Psoas muscle (tissue), 8 donors: ENCODE measurements around the gene IWS1. TPM values are rescaled to one million over a fixed set of nuclear protein-coding genes. Genes with fewer than 3 reads are reported as not detected.

Experiments
- ATAC-seq, 4 donors: fragments of 200-7000 bp; cut with Tn5 transposase; one replicate each; pipeline ENCODE4 v1.9.1; 2020; ENCODE audit warnings: moderate library complexity in 3 of 4, mild to moderate bottlenecking in 2 of 4
- DNase-seq, 2 donors: peaks; one replicate each; pipeline ENCODE4 v3.0.0-alpha.2; 2020
- H3K27ac ChIP-seq: fragments of 200-600 bp; one replicate; pipeline ENCODE4 v1.8.0; 2022
- H3K27me3 ChIP-seq, 3 donors: fragments of 200-600 bp in 1 of 3; one replicate each; pipeline versions ENCODE4 v1.6.1 to v1.8.0; 2013 to 2022; ENCODE audit warnings: low read length in 2 of 3, mild to moderate bottlenecking in 2 of 3, moderate library complexity in 1 of 3; ENCODE audit not compliant: insufficient read depth in 3 of 3
- H3K36me3 ChIP-seq, 2 donors: fragments of 200-600 bp in 1 of 2; one replicate each; pipeline versions ENCODE4 v1.6.1 to v1.8.0; 2013 to 2022; ENCODE audit warnings: low read depth in 1 of 2, mild to moderate bottlenecking in 1 of 2, moderate library complexity in 1 of 2; ENCODE audit not compliant: insufficient read depth in 1 of 2
- H3K4me1 ChIP-seq: fragments of 200-600 bp; one replicate; pipeline ENCODE4 v1.8.0; 2022
- H3K4me3 ChIP-seq: fragments of 200-600 bp; one replicate; pipeline ENCODE4 v1.8.0; 2022; ENCODE audit warnings: mild to moderate bottlenecking
- H3K9me3 ChIP-seq: fragments of 200-600 bp; one replicate; pipeline ENCODE4 v1.8.0; 2022
- CTCF ChIP-seq: fragments of 200-600 bp; IDR thresholded peaks from one replicate; pipeline ENCODE4 v1.8.0; 2022; ENCODE audit warnings: antibody characterized with exemption
- WGBS, 3 donors: extraction: QIAGEN DNeasy Blood & Tissue Kit; methylation state at CpG; one replicate each; pipeline versions ENCODE4 v1.1.6 to v1.1.7; 2013; 5-methylcytosine and 5-hydroxymethylcytosine counted together
- intact Hi-C, 2 donors: fragments of 100-400 bp; cut with DNase I; formaldehyde crosslinking; loops; one replicate each; pipeline versions ENCODE4 v1.11.0 to v1.14.2; 2022
- polyA plus RNA-seq, 3 donors: library from polyadenylated mRNA; stranded (reverse); fragments of 200-250 nt; gene quantifications; one replicate each; pipeline ENCODE4 v1.2.3, GENCODE V29; 2013
- total RNA-seq, 4 donors: library from RNA; stranded (reverse); fragmentation: NEBNext Ultra II Directional in 2 of 4; extraction: Animal tissue kit (Norgen Biotek cat#: 25700) in 2 of 4; gene quantifications; one replicate each; pipeline versions ENCODE4 v1.2.1 to v1.2.4, GENCODE V29; 2021 to 2023
- donor health status: healthy with polysubstance abuse.
- donor health status: DM: no; HTN: no; CAD: no; lungs with moderate emphysema.
- donor health status: Bipolar disorder and iron deficiency.
- donor health status: healthy.
- donor health status: DM: yes; HTN: yes; CAD: no.
- donor health status: DM: no; HTN: no; CAD: no.
- donor health status: DM: no; HTN: no; CAD: no.
- donor health status: DM: yes; HTN: yes; CAD: no.

Gene IWS1
- total and polyA plus RNA-seq, 7 donors = 47.6 to 77.2 (median 62.5) TPM

GRCh38 chr2:127451981-127452380 is 74.3 kb downstream of the IWS1 start:
- WGBS, 3 donors = 76 to 82% (median 76%) methylated on average over 6 of the region's 6 CpGs
- Histone ChIP-seq H3K4me3 (no peak overlapping the region), H3K36me3 (peaks cover 0 to 12% of the 10 kb centered on the region in 2 donors), H3K4me1 (no peaks in the 10 kb centered on the region), H3K9me3 (no peaks in the 10 kb centered on the region), H3K27ac (no peak overlapping the region), H3K27me3 (no peaks in the 10 kb centered on the region)
- intact Hi-C loops = no loop called here
- ATAC-seq = no peak
- DNase-seq = no peak
- no peak for TF ChIP-seq CTCF

GRCh38 chr2:127449898-127450297 is 76.4 kb downstream of the IWS1 start:
- Histone ChIP-seq H3K4me1 (no peaks in the 10 kb centered on the region), H3K36me3 (peaks cover 0 to 9% of the 10 kb centered on the region in 2 donors), H3K27ac (no peak overlapping the region), H3K9me3 (peaks cover 4% of the 10 kb centered on the region), H3K27me3 (no peaks in the 10 kb centered on the region), H3K4me3 (no peak overlapping the region)
- no peak for ATAC-seq
- TF ChIP-seq CTCF = no peak
- no peak for DNase-seq
- 86 to 89% (median 86%) methylated on average over 4 of the region's 4 CpGs for WGBS, 3 donors
- intact Hi-C loops = no loop called here

- no peak for ATAC-seq
- TF ChIP-seq CTCF = no peak
- 78 to 86% (median 85%) methylated on average over 4 of the region's 4 CpGs for WGBS, 3 donors
Measured at GRCh38 chr2:127449414-127449813, 76.9 kb downstream of the IWS1 start.

GRCh38 chr2:127448526-127448925 is 77.8 kb downstream of the IWS1 start:
- H3K36me3 ChIP-seq = peaks cover 0 to 9% of the 10 kb centered on the region in 2 donors
- no peaks in the 10 kb centered on the region for H3K4me1 ChIP-seq
- ATAC-seq (no peak), DNase-seq (no peak)
- H3K27ac ChIP-seq = no peak overlapping the region
- no peak overlapping the region for H3K4me3 ChIP-seq
- TF ChIP-seq CTCF = no peak
- H3K27me3 ChIP-seq = no peaks in the 10 kb centered on the region
- 95 to 100% (median 97%) methylated on average over 2 of the region's 2 CpGs for WGBS, 3 donors
- intact Hi-C loops = no loop called here
- peaks cover 7% of the 10 kb centered on the region for H3K9me3 ChIP-seq

More at GRCh38 chr2:127449414-127449813, 76.9 kb downstream of the IWS1 start:
- no peak overlapping the region for H3K27ac ChIP-seq
- peaks cover 0 to 9% of the 10 kb centered on the region in 2 donors for H3K36me3 ChIP-seq
- H3K4me1 ChIP-seq = no peaks in the 10 kb centered on the region
- H3K4me3 ChIP-seq = no peak overlapping the region
- intact Hi-C loops = no loop called here
- no peak for DNase-seq
- no peaks in the 10 kb centered on the region for H3K27me3 ChIP-seq
- peaks cover 7% of the 10 kb centered on the region for H3K9me3 ChIP-seq

GRCh38 chr2:127439343-127439742 is 86.9 kb downstream of the IWS1 start:
- no peak for TF ChIP-seq CTCF
- no peak for ATAC-seq
- Histone ChIP-seq H3K4me1 (no peaks in the 10 kb centered on the region), H3K4me3 (no peak overlapping the region), H3K27me3 (no peaks in the 10 kb centered on the region), H3K27ac (no peak overlapping the region), H3K9me3 (no peaks in the 10 kb centered on the region), H3K36me3 (no peaks in the 10 kb centered on the region)
- intact Hi-C loops = no loop called here
- WGBS, 3 donors = 76 to 90% (median 85%) methylated on average over 5 of the region's 5 CpGs
- DNase-seq = no peak
